Left ventricle myocardium superior (tissue), 1 donor: Measurements from ENCODE around the gene GRIK4. TPM values are rescaled to one million over a fixed set of nuclear protein-coding genes. Genes with fewer than 3 reads are reported as not detected.

ENCODE experiments used
- ATAC-seq: fragments of 200-7000 bp; cut with Tn5 transposase; one replicate; pipeline ENCODE4 v1.9.1; 2020; ENCODE audit warnings: mild to moderate bottlenecking, moderate library complexity
- DNase-seq: peaks from one replicate; pipeline ENCODE4 v3.0.0-alpha.2; 2020
- intact Hi-C: fragments of 100-400 bp; cut with micrococcal nuclease; formaldehyde crosslinking; loops from one replicate; pipeline ENCODE4 v1.11.0; 2022
- total RNA-seq: library from RNA; stranded (reverse); fragmentation: NEBNext Ultra II Directional; extraction: Animal tissue kit (Norgen Biotek cat#: 25700); gene quantifications from one replicate; pipeline ENCODE4 v1.2.1, GENCODE V29; 2021
- donor health status: DM: no; HTN: yes; CAD: no; lungs with severe emphysema.

GRIK4 gene
- total RNA-seq, 1 donor from 2014 or later: 0.22 TPM

GRCh38 chr11:120538707-120539106 lies 27.2 kb downstream of the GRIK4 start:
- no peak for DNase-seq
- no peak for ATAC-seq
- intact Hi-C loops: no loop called here

DNA sequence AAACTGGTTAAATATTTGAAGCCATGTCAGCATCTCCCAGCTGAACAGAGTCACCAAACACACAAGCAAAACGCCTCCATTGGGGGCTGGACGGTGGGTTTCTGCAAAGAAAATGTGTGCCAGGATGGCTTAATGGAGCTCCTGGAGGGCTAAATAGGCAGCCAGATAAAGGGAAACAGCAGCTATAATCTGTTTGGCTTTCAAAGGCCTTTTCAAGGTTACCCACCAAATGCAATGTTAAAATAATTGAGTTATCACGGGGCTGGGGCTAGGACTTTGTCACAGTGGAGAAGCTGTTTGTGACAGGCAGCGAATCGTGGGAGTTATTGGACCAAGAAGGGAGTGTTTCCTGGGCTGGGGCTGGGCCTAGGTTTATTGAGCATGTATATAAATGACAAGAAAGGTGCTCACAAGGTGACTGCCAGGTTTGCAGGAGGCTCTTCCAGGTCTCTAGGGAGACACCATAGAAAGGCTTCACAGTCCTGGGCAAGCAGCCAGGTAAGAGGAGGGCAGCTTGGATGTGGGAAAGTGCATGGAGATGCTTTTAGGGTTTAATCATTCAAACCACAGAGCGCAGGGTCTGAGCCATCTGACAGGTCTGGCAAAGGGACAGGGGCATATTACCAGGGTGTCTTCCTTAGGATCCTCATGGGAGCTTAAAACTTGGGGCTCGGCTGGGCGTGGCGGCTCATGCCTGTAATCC lies 28.3 kb downstream of the GRIK4 start:
- DNase-seq: no peak
- intact Hi-C loops: no loop called here
- no peak for ATAC-seq

DNA sequence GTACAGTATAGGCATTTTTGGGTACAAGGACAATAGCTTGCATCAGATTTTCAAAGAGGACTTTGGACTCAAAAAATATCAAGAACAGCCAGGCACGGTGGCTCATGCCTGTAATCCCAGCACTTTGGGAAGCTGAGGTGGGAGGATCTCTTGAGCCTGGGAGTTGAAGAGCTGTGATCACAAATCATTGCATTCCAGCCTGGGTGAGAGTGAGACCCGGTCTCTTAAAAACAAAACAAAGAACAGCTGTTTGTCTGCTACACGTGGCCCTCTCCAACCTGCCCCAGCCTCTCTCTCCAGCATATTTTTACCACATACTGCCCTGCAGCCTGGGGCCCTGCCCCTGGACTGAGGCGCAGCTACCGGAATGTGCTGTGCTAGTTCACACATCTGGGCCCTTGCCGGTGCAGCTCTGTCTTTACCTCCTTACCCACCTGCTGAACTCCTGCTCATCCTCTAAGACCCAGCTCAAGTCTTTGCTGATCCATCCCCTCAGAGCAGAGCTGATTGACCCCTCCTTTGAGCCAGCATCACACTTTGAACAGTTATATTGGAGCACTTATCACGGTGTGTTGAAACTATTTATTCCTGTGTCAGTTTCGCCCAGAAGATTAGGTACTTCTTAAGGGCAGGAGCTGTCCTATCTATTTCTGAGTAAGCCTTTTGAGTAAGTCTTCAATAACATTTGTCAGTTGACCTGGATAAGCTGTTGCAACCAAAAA lies 29.4 kb downstream of the GRIK4 start:
- intact Hi-C loops: no loop called here
- DNase-seq: no peak
- no peak for ATAC-seq

DNA sequence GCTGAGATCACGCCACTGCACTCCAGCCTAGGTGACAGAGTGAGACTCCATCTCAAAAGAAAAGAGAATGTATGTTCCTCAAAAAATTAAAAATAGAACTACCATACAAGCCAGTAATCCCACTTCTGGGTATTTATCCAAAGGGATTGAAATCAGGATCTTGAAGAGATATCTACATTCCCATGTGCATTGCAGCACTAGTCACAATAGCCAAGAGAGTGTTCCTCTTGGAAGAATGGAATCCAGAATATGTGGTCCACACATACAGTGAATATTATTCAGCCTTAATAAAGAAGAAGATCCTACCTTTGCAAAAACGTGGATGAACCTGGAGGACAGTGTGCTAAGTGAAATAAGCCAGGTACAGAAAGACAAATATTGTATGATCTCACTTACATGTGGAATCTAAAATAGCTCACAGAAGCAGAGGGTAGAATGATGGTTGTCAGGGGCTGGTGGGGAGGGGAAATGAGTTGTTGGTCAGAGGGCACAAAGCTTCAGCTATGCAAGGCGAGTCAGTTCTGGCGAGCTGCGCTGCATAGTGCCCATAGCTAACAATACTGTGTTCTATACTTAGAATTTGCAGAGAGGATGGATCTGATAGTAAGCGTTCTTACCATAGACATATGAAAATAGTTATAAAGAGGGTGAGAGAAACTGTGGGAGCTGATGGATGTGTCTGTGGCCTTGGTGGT lies 32.1 kb downstream of the GRIK4 start:
- DNase-seq (no peak), ATAC-seq (no peak)
- intact Hi-C loops: no loop called here

DNA sequence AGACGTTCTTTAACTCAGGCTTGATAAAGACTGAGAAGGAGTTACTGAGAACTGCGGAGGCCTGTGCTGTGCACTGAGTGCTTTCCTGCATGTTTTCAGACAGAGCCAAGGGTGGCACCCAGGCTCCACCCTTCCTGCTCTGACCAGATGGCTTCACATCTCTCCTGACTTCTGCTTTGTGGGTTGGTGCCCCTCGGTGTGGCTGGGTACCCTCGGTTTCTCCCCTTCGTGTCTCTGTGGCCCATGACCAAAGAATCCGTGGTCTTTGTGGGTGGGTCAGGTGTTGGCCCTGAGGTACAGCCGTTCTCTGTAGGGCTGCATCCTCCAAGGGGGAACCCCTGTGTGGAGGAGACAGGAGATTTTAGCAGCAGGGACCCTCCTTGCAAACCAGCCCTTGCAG lies 34.3 kb downstream of the GRIK4 start:
- no peak for ATAC-seq
- intact Hi-C loops: no loop called here
- DNase-seq: no peak

DNA sequence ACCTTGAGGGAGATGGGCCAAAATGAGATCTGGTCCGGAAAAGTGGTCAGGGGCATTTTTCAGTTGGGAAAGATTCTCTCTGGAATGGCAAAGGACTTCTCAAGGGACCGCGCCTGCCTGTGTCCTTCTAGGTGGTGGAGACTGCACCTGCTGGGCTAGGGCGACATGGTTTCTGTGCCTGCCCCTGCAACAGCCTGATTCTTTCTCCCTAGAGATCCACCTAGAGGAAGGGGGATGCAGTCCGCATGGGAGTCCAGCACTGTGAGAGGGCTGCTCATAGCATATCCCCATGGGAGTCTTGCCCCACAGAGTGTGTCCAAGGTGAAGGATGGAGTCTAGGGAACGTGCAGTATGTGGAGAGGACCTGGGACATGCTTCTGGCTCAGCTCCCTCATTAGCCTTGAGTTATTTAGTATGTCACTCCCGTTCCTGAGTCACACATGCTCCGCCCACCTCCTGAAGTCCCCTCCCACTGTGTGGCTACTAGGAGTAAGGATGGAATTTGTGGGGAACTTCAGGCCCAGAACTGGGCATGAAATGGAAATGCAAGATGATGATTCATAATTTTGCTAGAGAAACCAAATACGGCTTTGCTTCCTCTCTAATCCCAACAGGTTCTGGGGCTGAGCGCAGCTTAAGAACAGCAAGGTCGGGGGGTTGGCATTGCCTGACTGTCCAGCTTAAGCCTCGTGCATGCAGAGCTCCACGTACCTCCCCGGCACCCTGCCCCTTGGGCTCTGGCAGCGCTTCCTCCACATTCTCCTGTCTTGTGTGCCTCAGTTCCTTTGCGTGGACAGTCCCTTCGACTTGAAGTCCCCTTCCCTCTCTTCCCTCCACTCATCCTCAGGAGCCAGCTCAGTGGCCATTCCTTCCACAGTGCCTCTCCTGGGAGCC lies 35.0 kb downstream of the GRIK4 start:
- DNase-seq: no peak
- no peak for ATAC-seq
- intact Hi-C loops: no loop called here

- ATAC-seq: peak; percentile 27
- intact Hi-C loops: no loop called here
- DNase-seq: no peak
Measured at GRCh38 chr11:120547316-120547715, 35.8 kb downstream of the GRIK4 start.

DNA sequence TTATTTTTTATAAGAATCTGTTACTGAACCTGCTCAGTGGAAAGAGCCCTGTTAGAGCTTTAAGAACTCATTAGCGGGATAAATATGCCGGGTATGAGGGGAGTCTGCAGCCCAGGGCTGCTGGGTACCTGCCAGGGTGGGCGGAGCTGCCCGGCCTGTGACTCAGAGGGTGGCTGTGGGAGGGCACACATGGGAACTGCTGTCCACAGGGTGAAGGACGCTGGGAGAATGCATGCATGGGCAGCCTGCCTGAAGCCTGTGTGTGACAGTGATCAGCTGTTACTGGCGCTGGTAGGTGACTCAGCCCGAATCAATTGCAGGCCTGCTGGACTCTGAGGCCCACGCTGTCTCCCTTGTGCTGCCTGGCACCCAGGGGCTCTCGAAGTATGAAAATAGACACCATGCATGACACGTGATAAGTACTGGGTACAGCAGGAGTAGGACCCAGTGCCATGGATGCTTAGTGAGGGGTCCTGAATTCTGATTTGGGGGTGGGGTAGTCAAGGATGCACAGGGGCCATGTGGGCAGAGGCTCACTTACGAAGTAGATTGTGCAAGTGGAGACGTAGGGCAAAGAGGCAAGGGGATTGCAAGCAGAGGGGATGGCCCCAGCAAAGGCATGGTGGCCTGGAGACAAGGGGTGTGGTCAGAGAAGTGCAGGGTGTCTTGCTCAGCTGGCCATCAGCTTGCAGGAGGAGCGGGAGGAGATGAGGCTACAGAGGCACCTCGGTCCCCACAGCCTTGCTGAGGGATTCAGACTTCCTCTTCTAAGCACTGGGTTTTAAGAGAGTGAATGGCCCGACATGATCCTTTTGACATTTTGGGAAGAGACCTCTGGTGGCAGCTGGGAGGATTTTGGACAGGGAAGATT lies 36.5 kb downstream of the GRIK4 start:
- peak; percentile 98 for ATAC-seq
- intact Hi-C loops: no loop called here
- peak; percentile 92 for DNase-seq

- no peak for DNase-seq
- intact Hi-C loops: no loop called here
- no peak for ATAC-seq
Measured at GRCh38 chr11:120548682-120549209, 37.2 kb downstream of the GRIK4 start.

DNA sequence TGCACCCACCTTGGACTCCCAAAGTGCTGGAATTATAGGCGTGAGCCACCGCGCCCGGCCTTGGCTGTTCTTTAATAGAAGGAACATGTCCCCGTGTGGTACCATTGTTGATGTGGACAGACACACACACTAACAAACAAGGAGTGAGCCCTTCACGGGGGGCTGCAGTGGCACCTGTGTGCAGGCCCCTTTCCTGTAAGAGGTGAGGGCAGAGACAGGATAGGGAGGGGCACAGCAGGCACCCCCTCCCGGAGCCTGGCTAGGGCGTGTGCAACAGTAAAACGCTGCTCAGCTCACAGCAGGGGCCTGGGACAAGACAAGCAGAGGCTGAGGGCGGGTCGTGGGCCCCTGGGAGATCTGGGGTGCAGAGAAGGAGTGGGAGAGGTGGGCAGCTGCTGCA lies 37.8 kb downstream of the GRIK4 start:
- DNase-seq: no peak
- intact Hi-C loops: no loop called here
- no peak for ATAC-seq

GRCh38 chr11:120550007-120550406 lies 38.5 kb downstream of the GRIK4 start:
- intact Hi-C loops: no loop called here
- no peak for DNase-seq
- no peak for ATAC-seq

DNA sequence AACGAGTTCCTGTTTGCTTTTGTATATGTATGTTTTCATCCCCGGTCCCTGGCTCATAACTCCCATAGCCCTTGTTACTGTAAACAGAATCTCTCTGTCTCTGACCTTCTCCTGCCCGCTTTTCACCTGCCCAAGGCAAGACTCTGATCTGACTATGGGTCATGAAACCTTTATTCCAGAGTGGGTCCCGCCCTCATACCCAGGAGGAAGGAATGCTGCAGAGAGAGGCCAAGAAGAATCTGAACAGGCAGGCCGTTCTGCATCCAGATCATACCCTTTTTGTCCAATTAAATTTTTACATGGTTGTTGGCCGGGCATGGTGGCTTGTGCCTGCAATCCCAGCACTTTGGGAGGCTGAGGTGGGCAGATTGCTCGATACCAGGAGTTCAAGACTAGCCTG lies 39.6 kb downstream of the GRIK4 start:
- ATAC-seq (no peak), DNase-seq (no peak)
- intact Hi-C loops: no loop called here

DNA sequence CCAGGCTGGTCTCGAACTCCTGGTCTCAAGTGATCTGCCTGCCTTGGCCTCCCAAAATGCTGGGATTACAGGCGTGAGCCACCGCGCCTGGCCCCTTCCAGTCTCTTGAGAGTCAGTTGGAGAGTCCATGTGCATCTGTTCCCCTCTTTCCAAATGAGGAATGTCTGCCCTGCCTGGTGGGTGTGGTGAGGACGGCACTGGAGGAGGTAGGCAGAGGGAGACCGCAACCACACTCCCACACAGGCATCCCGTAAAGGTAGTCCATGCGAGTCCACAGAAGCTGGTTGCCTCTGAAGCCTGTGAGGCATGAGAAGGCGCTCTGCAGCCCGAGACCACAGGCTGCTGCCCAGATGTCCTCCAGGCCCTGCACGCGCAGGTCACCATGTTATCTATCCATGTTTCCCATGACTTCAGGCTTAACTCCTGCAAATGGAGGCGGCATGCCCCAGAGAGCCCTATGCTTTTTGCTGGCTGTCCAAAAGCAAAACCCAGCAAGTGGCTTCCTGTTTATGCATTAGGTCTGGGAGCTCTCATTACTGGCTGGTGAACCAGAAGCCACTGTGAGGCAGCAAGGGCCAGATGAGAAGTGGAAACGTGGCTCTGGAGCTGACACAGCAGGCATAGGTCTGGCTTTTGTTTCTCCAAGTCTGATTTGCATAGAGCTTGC lies 43.4 kb downstream of the GRIK4 start:
- intact Hi-C loops: no loop called here
- no peak for ATAC-seq

GRCh38 chr11:120555433-120555773 lies 43.9 kb downstream of the GRIK4 start:
- no peak for DNase-seq

More for the DNA sequence above, 43.4 kb downstream of the GRIK4 start:
- no peak for DNase-seq

DNA sequence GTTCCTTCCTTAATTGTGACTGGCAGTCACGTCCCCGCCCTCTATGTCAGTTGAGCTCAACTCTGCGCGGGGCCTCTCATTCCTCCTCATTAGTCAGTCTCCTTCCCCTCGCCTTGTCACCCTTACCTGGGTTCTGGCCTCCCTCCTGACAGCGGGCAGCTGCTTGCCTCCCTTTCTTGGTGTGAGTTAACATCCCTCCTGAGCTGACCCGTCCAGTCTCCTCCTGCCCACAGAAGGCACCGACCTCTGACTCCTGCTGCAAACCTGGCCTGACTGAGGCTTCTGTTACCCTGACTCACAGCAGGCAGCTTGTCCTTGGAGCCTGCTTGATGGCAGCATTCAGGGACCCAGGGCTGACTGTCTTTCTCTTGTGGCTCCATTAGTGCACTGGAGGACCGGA lies 45.2 kb downstream of the GRIK4 start:
- intact Hi-C loops: no loop called here
- DNase-seq (no peak), ATAC-seq (no peak)

More at GRCh38 chr11:120555433-120555773, 43.9 kb downstream of the GRIK4 start:
- intact Hi-C loops: no loop called here
- no peak for ATAC-seq

DNA sequence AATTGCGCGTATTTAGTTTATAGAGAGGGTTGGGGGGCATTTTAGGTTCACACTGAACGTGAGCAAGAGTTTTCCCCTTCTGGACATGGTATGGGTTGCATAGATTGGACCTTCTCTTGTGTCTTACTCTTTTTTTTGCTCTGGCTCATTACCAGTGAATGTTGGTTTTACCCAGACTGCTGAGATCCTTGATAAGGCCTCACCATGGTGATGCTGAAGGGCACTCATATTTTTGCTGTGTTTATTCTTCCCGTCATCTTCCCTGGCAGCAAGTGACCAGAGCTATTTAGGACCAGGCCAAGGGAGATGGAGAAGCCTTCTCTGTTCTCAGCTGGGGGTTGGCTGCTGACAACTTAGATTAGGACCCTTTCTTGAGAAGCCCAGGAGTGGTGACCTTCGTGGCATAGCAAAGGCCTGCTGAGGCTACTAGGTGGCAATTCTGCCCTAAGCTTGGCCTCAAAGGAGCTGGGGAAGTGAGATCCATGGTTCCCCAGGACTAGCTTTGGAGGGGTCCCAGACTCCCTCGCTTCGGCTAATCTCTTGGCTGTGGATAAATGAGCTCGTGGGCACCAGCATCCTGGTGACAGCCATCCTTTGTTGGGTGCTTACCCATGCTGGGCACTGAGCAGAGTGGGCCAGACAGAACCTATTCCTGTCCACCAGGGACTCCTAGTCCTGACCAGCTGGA lies 47.3 kb downstream of the GRIK4 start:
- intact Hi-C loops: no loop called here
- ATAC-seq: no peak
- no peak for DNase-seq

GRCh38 chr11:120561286-120561685 lies 49.7 kb downstream of the GRIK4 start:
- ATAC-seq (no peak), DNase-seq (no peak)
- intact Hi-C loops: no loop called here
